Skeletal muscle satellite cell (primary cell): Measurements from ENCODE around the gene CHIT1.

Experiments used
- H3K27me3 ChIP-seq: 2 replicates; pipeline ENCODE4 v1.7.0; 2013; ENCODE audit warnings: low read length; ENCODE audit not compliant: control insufficient read depth, insufficient read depth
- H3K36me3 ChIP-seq: 2 replicates; pipeline ENCODE4 v1.7.0; 2013; ENCODE audit warnings: mild to moderate bottlenecking, control low read depth, low read length; ENCODE audit not compliant: insufficient read depth
- H3K4me1 ChIP-seq: 2 replicates; pipeline ENCODE4 v1.7.0; 2013; ENCODE audit warnings: low read length; ENCODE audit not compliant: control insufficient read depth, insufficient read depth
- H3K4me2 ChIP-seq: 2 replicates; pipeline ENCODE4 v1.7.0; 2013; ENCODE audit warnings: mild to moderate bottlenecking, low read length
- H3K4me3 ChIP-seq: 2 replicates; pipeline ENCODE4 v1.7.0; 2013; ENCODE audit warnings: low read length
- H3K9ac ChIP-seq: 2 replicates; pipeline ENCODE4 v1.7.0; 2013; ENCODE audit warnings: mild to moderate bottlenecking, low read depth, low read length, moderate library complexity
- H3K9me3 ChIP-seq: replicated peaks from 2 replicates; pipeline ENCODE4 v1.7.0; 2013; ENCODE audit warnings: mild to moderate bottlenecking, control low read depth, low read length

CHIT1 gene

DNA sequence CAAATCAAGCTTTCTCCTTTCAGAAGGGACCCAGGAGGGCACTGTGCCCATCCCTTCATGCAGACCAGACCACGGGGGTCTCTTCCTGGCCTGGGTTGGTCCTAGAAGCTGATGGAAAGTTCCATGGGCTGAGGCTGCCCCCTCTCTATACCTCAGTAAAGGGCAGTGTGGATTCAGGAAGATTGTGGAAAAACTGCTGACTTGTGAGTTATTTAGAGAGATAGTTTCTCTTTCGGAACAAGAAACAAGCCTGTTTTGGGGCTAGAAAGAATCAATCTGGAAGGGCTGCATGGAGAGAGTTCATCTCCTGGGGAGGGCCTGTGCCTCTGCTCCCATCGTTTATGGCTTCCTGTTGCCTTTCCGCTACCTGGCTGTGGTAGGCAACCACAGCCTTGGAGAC lies 803 bp downstream of the CHIT1 start:
- H3K4me1 ChIP-seq: no peaks in the 10 kb centered on the region
- H3K9me3 ChIP-seq: no peaks in the 10 kb centered on the region
- H3K27me3 ChIP-seq: peaks cover 39% of the 10 kb centered on the region
- H3K4me3 ChIP-seq: no peak overlapping the region
- no peak overlapping the region for H3K9ac ChIP-seq
- no peaks in the 10 kb centered on the region for H3K36me3 ChIP-seq
- H3K4me2 ChIP-seq: no peak overlapping the region

DNA sequence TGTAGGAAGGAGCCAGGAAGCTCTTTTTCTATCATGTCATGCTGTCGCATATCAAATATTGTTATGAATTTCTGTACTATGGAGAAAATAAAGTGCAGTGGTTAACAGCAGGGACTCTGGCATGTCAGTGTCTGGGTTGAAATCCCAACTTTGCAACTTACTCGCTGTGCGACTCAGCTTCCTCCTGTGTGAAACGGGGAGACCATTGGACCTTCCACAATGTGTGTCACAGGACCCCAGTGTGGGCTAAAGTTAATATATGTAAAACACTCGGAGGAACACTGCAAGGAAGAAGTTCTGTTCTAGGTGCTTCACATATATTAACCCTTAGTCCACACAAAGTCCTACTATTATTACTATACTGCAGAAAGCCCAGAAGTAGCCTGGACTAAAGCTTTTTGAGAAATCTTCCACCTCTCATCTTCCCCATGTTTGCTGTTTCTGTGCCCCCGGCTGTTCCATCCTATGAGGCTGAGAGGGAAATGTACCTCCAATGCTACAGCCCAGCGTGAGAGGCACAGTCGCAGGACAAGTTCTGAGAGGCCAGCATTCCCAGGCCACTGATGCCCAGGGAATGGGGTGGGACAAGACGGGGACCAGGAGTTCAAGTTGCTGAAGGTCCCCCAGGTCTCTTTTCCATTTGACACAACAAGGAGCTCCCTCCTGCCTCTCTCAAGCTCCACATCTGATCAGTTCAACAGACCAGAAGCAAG lies 1.9 kb downstream of the CHIT1 start:
- H3K4me1 ChIP-seq: no peaks in the 10 kb centered on the region
- H3K4me2 ChIP-seq: no peak overlapping the region
- no peaks in the 10 kb centered on the region for H3K9me3 ChIP-seq
- no peak overlapping the region for H3K9ac ChIP-seq
- H3K27me3 ChIP-seq: peaks cover 32% of the 10 kb centered on the region
- no peak overlapping the region for H3K4me3 ChIP-seq
- no peaks in the 10 kb centered on the region for H3K36me3 ChIP-seq

DNA sequence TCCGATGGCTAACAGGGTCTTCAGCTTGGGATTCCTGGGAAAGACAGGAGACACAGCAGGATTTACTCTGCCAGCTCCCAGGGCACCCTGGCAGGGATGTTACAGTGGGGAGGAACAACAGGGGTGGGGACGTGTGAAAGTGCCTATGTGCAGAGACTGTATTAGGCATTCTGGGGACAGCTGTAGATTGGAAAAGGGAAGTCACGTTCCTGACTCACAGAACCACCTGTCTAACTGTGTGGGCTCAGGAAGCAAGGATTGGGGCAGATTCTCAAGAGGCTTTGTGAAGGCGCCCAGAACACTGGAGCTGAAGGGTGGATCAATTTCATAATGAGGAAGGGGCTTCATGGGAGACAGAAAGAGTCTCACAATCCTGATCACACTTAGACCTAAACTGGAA lies 4.4 kb downstream of the CHIT1 start:
- H3K4me2 ChIP-seq: no peak overlapping the region
- H3K36me3 ChIP-seq: no peaks in the 10 kb centered on the region
- no peak overlapping the region for H3K4me3 ChIP-seq
- peaks cover 28% of the 10 kb centered on the region for H3K27me3 ChIP-seq
- no peak overlapping the region for H3K9ac ChIP-seq
- H3K4me1 ChIP-seq: no peaks in the 10 kb centered on the region
- H3K9me3 ChIP-seq: no peaks in the 10 kb centered on the region

DNA sequence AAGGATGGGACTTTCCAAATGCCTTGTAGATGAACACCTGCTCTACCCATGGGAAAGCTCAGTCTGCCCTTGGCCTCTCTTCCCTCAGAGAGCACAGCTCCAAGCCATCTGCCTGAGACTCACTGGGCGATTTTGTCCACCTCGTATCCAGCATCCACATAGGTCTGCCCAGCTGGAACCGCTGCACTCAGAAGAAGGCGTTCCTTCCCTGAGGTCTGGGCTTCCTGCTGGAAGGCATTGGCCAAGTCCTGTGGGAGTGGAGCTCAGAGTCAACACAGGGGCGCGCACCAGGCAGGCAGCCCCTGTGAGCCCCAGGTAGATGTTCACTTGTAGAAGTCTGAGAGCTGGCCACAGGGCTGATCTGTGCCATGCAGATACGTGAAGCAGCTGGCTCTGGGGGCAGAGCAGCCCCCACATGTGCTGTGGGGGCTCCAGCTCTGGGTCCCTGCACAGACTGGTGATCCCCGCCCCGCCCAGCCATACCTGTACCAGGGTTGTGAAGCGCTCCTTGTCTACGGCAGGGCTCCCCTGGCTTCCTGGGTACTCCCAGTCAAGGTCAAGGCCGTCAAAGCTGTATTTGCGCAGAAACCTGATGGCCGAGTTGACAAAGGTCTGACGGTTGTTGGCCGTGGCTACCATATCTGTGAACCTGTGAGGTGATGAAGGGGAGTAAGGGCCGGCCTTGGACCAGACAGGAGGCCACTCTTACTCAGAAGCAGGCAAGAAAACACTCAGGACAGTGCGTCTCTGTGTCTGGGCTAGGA lies 6.3 kb downstream of the CHIT1 start:
- no peaks in the 10 kb centered on the region for H3K4me1 ChIP-seq
- no peak overlapping the region for H3K9ac ChIP-seq
- H3K4me3 ChIP-seq: no peak overlapping the region
- no peaks in the 10 kb centered on the region for H3K9me3 ChIP-seq
- peaks cover 30% of the 10 kb centered on the region for H3K27me3 ChIP-seq
- no peaks in the 10 kb centered on the region for H3K36me3 ChIP-seq
- no peak overlapping the region for H3K4me2 ChIP-seq

DNA sequence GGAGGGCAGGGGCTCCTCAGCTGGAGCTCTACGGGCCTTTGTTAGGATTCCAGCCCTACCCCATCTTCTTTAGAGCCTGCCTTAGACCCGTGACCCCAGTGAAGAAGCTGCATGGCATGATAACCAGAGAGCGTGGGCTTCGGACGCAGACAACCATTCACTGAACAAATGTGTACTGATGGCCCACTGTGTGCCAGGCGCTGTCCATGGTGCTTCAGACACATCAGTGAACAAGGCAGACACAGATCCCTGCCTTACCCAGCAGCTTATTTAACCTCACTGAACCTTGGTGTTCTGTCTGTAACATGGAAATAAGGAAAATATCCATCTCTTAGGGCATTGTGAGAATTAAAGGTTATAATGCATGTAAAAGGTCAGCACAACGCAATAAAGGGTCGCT lies 9.5 kb downstream of the CHIT1 start:
- no peak overlapping the region for H3K4me2 ChIP-seq
- H3K36me3 ChIP-seq: no peaks in the 10 kb centered on the region
- H3K27me3 ChIP-seq: peaks cover 19% of the 10 kb centered on the region
- no peak overlapping the region for H3K9ac ChIP-seq
- peaks cover 4% of the 10 kb centered on the region for H3K4me1 ChIP-seq
- H3K4me3 ChIP-seq: no peak overlapping the region
- H3K9me3 ChIP-seq: no peaks in the 10 kb centered on the region

DNA sequence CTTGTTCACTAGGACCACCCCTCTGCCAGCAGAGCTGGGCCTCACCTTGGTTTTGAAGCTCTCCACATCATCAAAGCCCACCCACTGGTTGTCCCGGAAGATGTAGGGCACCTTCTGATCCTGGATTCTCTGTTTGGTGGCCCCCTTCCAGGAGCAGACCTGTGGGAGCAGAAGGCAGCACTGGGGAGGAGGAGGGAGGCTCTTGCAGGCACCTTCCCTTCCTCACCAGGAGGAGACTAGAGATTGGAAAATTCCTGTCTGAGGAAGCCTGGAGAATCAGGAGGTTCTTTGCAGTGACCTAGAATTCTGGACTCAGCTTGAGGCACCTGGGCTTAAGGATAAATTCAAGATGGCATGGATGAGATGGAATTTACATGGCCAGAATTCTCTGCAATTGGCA lies 10.3 kb downstream of the CHIT1 start:
- Histone ChIP-seq H3K4me3 (no peak overlapping the region), H3K9ac (no peak overlapping the region), H3K4me1 (peaks cover 4% of the 10 kb centered on the region), H3K9me3 (no peaks in the 10 kb centered on the region), H3K27me3 (peaks cover 14% of the 10 kb centered on the region), H3K4me2 (no peak overlapping the region), H3K36me3 (no peaks in the 10 kb centered on the region)

DNA sequence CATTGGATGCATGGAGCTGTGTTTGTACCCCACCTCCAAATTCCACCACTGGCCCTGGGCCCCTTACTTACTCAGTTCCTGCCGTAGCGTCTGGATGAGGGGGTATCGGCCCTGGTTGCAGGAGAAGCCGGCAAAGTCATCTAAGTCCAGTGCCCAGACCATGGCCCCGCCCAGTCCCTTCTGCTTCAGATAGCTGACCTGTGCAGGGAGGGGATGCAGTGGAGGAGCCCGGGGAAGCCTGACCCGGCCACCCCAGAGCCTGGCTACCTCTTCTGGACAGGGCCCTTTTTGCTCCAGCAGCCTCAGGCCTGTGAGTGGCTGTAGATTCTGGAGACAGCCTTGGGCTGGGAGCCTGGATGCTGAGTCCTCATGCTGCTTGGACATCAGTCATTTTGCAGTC lies 11.8 kb downstream of the CHIT1 start:
- no peaks in the 10 kb centered on the region for H3K36me3 ChIP-seq
- no peak overlapping the region for H3K4me2 ChIP-seq
- no peaks in the 10 kb centered on the region for H3K9me3 ChIP-seq
- no peak overlapping the region for H3K9ac ChIP-seq
- peaks cover 10% of the 10 kb centered on the region for H3K27me3 ChIP-seq
- no peak overlapping the region for H3K4me3 ChIP-seq
- H3K4me1 ChIP-seq: peaks cover 4% of the 10 kb centered on the region

DNA sequence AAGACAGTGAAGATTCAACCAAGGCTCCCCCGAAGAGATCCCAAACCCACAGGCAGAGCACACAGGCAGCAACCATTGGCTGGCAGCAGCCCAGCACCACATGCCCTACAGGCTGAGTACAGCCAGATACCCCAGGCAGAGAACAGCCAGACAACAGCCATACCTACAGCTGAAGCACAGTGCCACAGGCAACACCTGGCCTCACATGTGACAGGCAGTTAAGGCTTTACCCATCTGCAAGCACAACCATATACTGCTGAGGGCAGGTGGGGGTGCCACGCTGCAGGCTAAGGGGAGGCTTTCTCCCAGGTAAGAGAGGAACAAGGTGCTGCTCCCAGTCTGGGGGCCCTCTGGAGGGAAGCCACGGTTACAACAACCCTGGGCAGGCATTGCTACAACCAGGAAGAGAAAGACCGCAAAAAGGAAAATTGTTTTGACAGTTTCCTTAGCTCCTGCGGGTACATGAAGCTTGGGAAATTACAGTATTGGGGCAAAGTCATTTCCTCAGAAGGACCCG lies 12.3 kb downstream of the CHIT1 start:
- Histone ChIP-seq H3K4me3 (no peak overlapping the region), H3K9ac (no peak overlapping the region), H3K9me3 (no peaks in the 10 kb centered on the region), H3K27me3 (peaks cover 10% of the 10 kb centered on the region), H3K4me2 (no peak overlapping the region), H3K4me1 (peaks cover 4% of the 10 kb centered on the region), H3K36me3 (no peaks in the 10 kb centered on the region)

DNA sequence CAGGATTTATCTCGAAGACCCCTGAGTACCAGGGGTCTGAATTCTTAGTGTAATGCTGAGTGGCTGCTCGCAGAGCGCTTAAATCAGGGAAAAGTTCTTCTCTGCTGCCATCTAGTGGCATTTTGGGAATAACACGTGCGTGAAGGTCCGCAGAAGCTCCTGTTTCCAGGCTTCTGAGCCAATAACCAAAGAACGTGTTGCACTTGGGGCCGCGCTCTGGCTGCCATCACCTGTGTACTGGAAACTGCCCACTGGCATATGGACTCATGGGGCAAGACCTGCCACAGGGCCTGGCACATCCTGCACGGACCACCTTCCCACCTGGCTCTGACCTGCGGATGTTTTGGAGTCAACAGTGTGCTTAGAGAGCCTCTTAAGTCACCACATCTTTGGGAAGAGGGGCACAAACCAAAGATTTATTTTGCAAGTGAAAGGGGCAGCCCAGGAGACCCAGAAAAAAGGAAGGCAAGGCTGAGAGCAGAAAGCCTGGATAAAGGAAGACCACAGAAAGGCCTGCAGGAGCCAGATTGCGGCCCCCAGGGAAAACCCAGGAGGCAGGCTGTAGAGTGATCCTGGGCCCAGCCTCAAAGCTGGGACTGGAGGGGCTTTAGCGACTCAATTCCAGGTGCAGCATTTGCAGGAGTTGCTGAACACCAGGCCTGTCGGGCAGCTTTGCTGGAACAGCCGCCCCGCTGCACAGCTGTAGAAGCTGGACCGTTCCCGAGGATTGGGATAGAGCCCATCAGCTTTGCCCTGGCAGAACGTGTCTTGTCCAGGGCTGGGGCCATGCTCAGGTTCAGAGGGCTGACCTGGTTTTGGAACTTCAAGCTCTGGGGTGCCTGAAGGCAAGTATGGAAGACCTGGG lies 13.0 kb downstream of the CHIT1 start:
- no peaks in the 10 kb centered on the region for H3K36me3 ChIP-seq
- peaks cover 4% of the 10 kb centered on the region for H3K4me1 ChIP-seq
- H3K4me3 ChIP-seq: no peak overlapping the region
- no peaks in the 10 kb centered on the region for H3K9me3 ChIP-seq
- peaks cover 10% of the 10 kb centered on the region for H3K27me3 ChIP-seq
- no peak overlapping the region for H3K9ac ChIP-seq
- H3K4me2 ChIP-seq: no peak overlapping the region

DNA sequence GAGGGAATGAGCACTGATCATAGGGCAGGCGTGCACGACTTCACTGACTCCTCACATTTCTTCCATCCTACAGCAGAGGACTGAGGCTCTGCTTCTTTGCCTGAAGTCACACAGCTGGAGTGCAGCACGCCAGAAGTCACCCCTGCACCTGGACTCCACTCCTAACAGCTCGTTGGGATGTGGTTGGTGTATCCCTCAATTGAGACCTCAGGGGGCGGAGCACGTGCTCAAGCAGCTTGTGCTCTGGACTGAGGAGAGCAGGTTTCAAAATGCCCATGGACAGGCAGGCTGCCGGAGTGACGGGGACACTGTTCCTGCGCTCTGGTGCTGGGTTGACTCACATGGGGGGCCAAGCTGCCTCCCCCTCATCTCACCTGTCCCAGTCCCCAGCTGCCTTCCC lies 13.9 kb downstream of the CHIT1 start:
- Histone ChIP-seq H3K9ac (no peak overlapping the region), H3K36me3 (no peaks in the 10 kb centered on the region), H3K4me3 (no peak overlapping the region), H3K9me3 (no peaks in the 10 kb centered on the region), H3K4me1 (peaks cover 4% of the 10 kb centered on the region), H3K4me2 (no peak overlapping the region), H3K27me3 (peaks cover 7% of the 10 kb centered on the region)

DNA sequence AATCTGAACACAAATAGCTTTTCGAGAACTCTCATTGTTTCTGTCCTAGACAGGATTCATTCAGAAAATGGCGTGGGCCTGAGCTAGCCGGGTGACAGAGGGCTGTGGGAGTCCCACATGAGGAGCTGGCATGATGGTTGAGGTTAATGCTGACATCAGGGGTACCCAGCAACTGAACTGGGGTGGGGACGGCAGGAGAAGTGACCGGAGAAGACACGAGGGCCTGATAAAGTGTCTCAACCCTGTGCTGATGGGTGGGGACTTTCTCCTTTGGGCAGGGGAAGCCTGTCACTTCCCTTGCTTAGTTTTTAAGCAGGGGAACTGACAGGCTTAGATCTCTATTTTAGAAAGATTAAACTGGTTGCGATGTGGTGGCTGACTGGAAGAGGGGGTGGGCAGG lies 14.6 kb downstream of the CHIT1 start:
- peaks cover 7% of the 10 kb centered on the region for H3K27me3 ChIP-seq
- no peaks in the 10 kb centered on the region for H3K36me3 ChIP-seq
- H3K4me1 ChIP-seq: peaks cover 4% of the 10 kb centered on the region
- H3K4me2 ChIP-seq: no peak overlapping the region
- no peak overlapping the region for H3K4me3 ChIP-seq
- no peak overlapping the region for H3K9ac ChIP-seq
- H3K9me3 ChIP-seq: no peaks in the 10 kb centered on the region
